Breast epithelium (tissue), 4 donors: Measurements from ENCODE around the gene LPP. TPM values are rescaled to one million over a fixed set of nuclear protein-coding genes. Genes with fewer than 3 reads are reported as not detected.
A peak's percentile ranks its signal among the peaks of the same experiment; 100 is the strongest.

Source experiments
- DNase-seq, 2 donors: peaks; one replicate each; pipeline ENCODE4 v3.0.0-alpha.2; 2019; ENCODE audit warnings: low spot score in 2 of 2
- H3K27ac ChIP-seq, 2 donors: fragments of 200-600 bp; sonication (generic) in 1 of 2; one replicate each; pipeline ENCODE4 v1.5.1; 2016 to 2019; ENCODE audit warnings: mild to moderate bottlenecking in 1 of 2
- H3K27me3 ChIP-seq, 2 donors: fragments of 200-600 bp; sonication (generic) in 1 of 2; one replicate each; pipeline versions ENCODE4 v1.5.1 to v1.6.0; 2017 to 2019; ENCODE audit warnings: control low read depth in 1 of 2, mild to moderate bottlenecking in 1 of 2
- H3K36me3 ChIP-seq: fragments of 200-600 bp; one replicate; pipeline ENCODE4 v1.5.1; 2019
- H3K4me1 ChIP-seq, 2 donors: fragments of 200-600 bp; sonication (generic); one replicate each; pipeline ENCODE4 v1.5.1; 2016 to 2019; ENCODE audit warnings: control low read depth in 1 of 2
- H3K4me3 ChIP-seq, 3 donors: fragments of 200-600 bp; sonication (generic); 1 replicate in 2 of 3; 2 replicates in 1 of 3; pipeline ENCODE4 v1.5.1; 2016 to 2019; ENCODE audit warnings: mild to moderate bottlenecking in 3 of 3, moderate library complexity in 2 of 3
- H3K9me3 ChIP-seq, 2 donors: fragments of 200-600 bp; sonication (generic) in 1 of 2; one replicate each; pipeline ENCODE4 v1.5.1; 2016 to 2019; ENCODE audit warnings: control low read depth in 1 of 2
- CTCF ChIP-seq, 3 donors: fragments of 450-650 bp; IDR thresholded peaks; one replicate each; pipeline ENCODE4 v1.5.1; 2016 to 2017; ENCODE audit warnings: antibody characterized with exemption in 3 of 3, mild to moderate bottlenecking in 3 of 3, moderate library complexity in 3 of 3
- POLR2A ChIP-seq: fragments of 450-650 bp; IDR thresholded peaks from one replicate; pipeline ENCODE4 v1.6.1; 2016; ENCODE audit warnings: antibody characterized with exemption, mild to moderate bottlenecking, moderate library complexity
- POLR2AphosphoS5 ChIP-seq, 3 donors: sonication (generic); formaldehyde crosslinking; IDR thresholded peaks; one replicate each; pipeline ENCODE4 v1.6.1; 2017; ENCODE audit warnings: antibody characterized with exemption in 3 of 3
- intact Hi-C: fragments of 100-400 bp; cut with DNase I; formaldehyde crosslinking; loops from one replicate; pipeline ENCODE4 v1.15.1; 2023; ENCODE audit warnings: low total_unique reads
- total RNA-seq, 3 donors: library from RNA; depleted of rRNA; stranded (reverse); fragments of >200 nt; gene quantifications; one replicate each; pipeline ENCODE4 v1.1.0, GENCODE V29; 2016

LPP gene
- total RNA-seq, 3 donors from 2014 or later: 135 to 183 (median 147) TPM

- Histone ChIP-seq H3K4me1 (peaks cover 4 to 18% of the 10 kb centered on the region in 2 donors), H3K4me3 (no peak overlapping the region), H3K27me3 (no peaks in the 10 kb centered on the region), H3K9me3 (no peaks in the 10 kb centered on the region), H3K27ac (peak overlapping the region; percentile 85 to 86), H3K36me3 (no peaks in the 10 kb centered on the region)
- TF ChIP-seq POLR2AphosphoS5 (IDR thresholded peaks at IDR 0.05): no peak
- TF ChIP-seq CTCF (IDR thresholded peaks at IDR 0.05): no peak
- no peak for TF ChIP-seq POLR2A
- no peak for DNase-seq
- intact Hi-C loops: no loop called here
These were observed 140.2 kb downstream of the LPP start for GRCh38 chr3:188294113-188294512.

- intact Hi-C loops: no loop called here
- peak overlapping the region; percentile 85 to 86 for H3K27ac ChIP-seq
- peak in 2 of 3 donors; percentile 35 to 43 for TF ChIP-seq POLR2AphosphoS5 (IDR thresholded peaks at IDR 0.05)
- no peak for TF ChIP-seq POLR2A
- no peak for TF ChIP-seq CTCF (IDR thresholded peaks at IDR 0.05)
These were observed 141.0 kb downstream of the LPP start for GRCh38 chr3:188294823-188295487.

GRCh38 chr3:188295876-188296275, 141.9 kb downstream of the LPP start:
- Histone ChIP-seq H3K27ac (peak overlapping the region; percentile 85 to 86), H3K4me1 (peaks cover 4 to 18% of the 10 kb centered on the region in 2 donors), H3K27me3 (no peaks in the 10 kb centered on the region), H3K36me3 (no peaks in the 10 kb centered on the region), H3K4me3 (no peak overlapping the region), H3K9me3 (no peaks in the 10 kb centered on the region)
- no peak for DNase-seq
- no peak for TF ChIP-seq CTCF (IDR thresholded peaks at IDR 0.05)
- no peak for TF ChIP-seq POLR2A
- intact Hi-C loops: no loop called here

More at GRCh38 chr3:188294823-188295487, 141.0 kb downstream of the LPP start:
- no peaks in the 10 kb centered on the region for H3K36me3 ChIP-seq
- peaks cover 4 to 18% of the 10 kb centered on the region in 2 donors for H3K4me1 ChIP-seq
- DNase-seq: peak in 1 of 2 donors; percentile 35
- H3K9me3 ChIP-seq: no peaks in the 10 kb centered on the region
- H3K27me3 ChIP-seq: no peaks in the 10 kb centered on the region
- H3K4me3 ChIP-seq: peak overlapping the region in 1 of 3 donors; percentile 10

- DNase-seq: no peak
- H3K4me3 ChIP-seq: no peak overlapping the region
- peak overlapping the region; percentile 85 to 86 for H3K27ac ChIP-seq
- no peak for TF ChIP-seq POLR2A
- TF ChIP-seq CTCF (IDR thresholded peaks at IDR 0.05): no peak
- peak in 1 of 3 donors; percentile 48 for TF ChIP-seq POLR2AphosphoS5 (IDR thresholded peaks at IDR 0.05)
- no peaks in the 10 kb centered on the region for H3K9me3 ChIP-seq
- no peaks in the 10 kb centered on the region for H3K36me3 ChIP-seq
- intact Hi-C loops: no loop called here
- H3K4me1 ChIP-seq: peaks cover 4 to 18% of the 10 kb centered on the region in 2 donors
- no peaks in the 10 kb centered on the region for H3K27me3 ChIP-seq
These were observed 143.0 kb downstream of the LPP start for GRCh38 chr3:188296761-188297612.

GRCh38 chr3:188298585-188298984, 144.6 kb downstream of the LPP start:
- H3K4me3 ChIP-seq: no peak overlapping the region
- H3K27ac ChIP-seq: no peak overlapping the region
- no peak for DNase-seq
- H3K36me3 ChIP-seq: no peaks in the 10 kb centered on the region
- intact Hi-C loops: no loop called here
- no peaks in the 10 kb centered on the region for H3K27me3 ChIP-seq
- peaks cover 4 to 18% of the 10 kb centered on the region in 2 donors for H3K4me1 ChIP-seq
- TF ChIP-seq CTCF (IDR thresholded peaks at IDR 0.05): no peak
- TF ChIP-seq POLR2A: no peak
- TF ChIP-seq POLR2AphosphoS5 (IDR thresholded peaks at IDR 0.05): no peak
- no peaks in the 10 kb centered on the region for H3K9me3 ChIP-seq
